Activated CD4-positive, alpha-beta T cell treated with anti-CD3 and anti-CD28 coated beads, Interleukin-2, amount 10 ng/mL, durations not matched to agents 7 days and 5 days (primary cell): ENCODE measurements around the gene ANKK1. TPM values are rescaled to one million over a fixed set of nuclear protein-coding genes. Genes with fewer than 3 reads are reported as not detected.

Experiments
- CTCF ChIA-PET: fragments of 350-600 bp; sonication (Branson Sonifier 250); formaldehyde crosslinking; loops from one replicate; lab custom pipeline; 2021; ENCODE audit warnings: antibody characterized with exemption; lab: Charles Lee
- POLR2A ChIA-PET: fragments of 350-600 bp; sonication (Branson Sonifier 250); formaldehyde crosslinking; loops from one replicate; lab custom pipeline; 2021; ENCODE audit warnings: antibody characterized with exemption; lab: Charles Lee
- DNase-seq: peaks from one replicate; pipeline ENCODE4 v3.0.0-alpha.2; 2020
- H3K27ac Mint-ChIP-seq: one replicate; pipeline ENCODE4 v1.8.0; 2021; ENCODE audit warnings: mild to moderate bottlenecking, moderate library complexity, mixed read lengths
- H3K27me3 Mint-ChIP-seq: one replicate; pipeline ENCODE4 v1.8.0; 2021; ENCODE audit warnings: mixed read lengths
- H3K36me3 Mint-ChIP-seq: one replicate; pipeline ENCODE4 v1.8.0; 2021; ENCODE audit warnings: low read depth, mixed read lengths
- H3K4me1 Mint-ChIP-seq: one replicate; pipeline ENCODE4 v1.8.0; 2021; ENCODE audit warnings: mixed read lengths
- H3K4me3 Mint-ChIP-seq: one replicate; pipeline ENCODE4 v1.8.0; 2021; ENCODE audit warnings: mild to moderate bottlenecking, moderate library complexity, mixed read lengths
- H3K9me3 Mint-ChIP-seq: one replicate; pipeline ENCODE4 v1.8.0; 2021; ENCODE audit warnings: mixed read lengths
- total RNA-seq, 2 experiments: library from RNA; stranded (reverse); gene quantifications; one replicate each; pipeline ENCODE4 v1.2.3, GENCODE V29; 2021

ANKK1 gene, protein sequence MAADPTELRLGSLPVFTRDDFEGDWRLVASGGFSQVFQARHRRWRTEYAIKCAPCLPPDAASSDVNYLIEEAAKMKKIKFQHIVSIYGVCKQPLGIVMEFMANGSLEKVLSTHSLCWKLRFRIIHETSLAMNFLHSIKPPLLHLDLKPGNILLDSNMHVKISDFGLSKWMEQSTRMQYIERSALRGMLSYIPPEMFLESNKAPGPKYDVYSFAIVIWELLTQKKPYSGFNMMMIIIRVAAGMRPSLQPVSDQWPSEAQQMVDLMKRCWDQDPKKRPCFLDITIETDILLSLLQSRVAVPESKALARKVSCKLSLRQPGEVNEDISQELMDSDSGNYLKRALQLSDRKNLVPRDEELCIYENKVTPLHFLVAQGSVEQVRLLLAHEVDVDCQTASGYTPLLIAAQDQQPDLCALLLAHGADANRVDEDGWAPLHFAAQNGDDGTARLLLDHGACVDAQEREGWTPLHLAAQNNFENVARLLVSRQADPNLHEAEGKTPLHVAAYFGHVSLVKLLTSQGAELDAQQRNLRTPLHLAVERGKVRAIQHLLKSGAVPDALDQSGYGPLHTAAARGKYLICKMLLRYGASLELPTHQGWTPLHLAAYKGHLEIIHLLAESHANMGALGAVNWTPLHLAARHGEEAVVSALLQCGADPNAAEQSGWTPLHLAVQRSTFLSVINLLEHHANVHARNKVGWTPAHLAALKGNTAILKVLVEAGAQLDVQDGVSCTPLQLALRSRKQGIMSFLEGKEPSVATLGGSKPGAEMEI
- under 1 TPM in 1 of 2 experiments, not detected in 1; 0.15 TPM for total RNA-seq

DNA sequence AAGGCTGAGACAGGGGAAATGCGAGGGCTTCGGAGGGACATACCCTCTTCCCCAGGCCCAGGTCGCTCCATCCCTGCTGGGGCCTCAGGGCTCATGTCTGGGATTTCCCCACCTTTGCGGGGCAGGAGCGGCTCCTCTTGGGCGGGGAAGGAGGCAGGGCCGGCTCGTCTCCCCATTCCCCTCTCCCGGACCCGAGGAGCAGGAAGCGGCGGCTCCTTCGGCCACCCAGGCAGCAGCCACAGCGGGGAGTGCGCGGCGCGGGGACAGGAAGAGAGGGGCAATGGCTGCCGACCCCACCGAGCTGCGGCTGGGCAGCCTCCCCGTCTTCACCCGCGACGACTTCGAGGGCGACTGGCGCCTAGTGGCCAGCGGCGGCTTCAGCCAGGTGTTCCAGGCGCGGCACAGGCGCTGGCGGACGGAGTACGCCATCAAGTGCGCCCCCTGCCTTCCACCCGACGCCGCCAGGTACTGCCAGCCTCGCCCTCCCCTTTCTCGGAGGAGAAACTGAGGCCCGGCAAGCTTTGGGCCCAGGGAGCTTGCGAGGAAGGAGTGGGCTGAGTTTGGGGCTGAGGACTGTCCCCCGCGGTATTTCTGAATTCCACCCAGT, at the start of gene ANKK1:
TSS of gene ANKK1 (plus strand) at position 175 of the 607 bp plus-strand sequence. CDS start at position 281, 106 bp downstream.
- ChIA-PET POLR2A (no interaction called here), CTCF (no interaction called here)
- Mint-ChIP-seq H3K4me1 (no peaks in the 10 kb centered on the region), H3K27me3 (peaks cover 2% of the 10 kb centered on the region), H3K27ac (no peak within 1 kb of the TSS), H3K36me3 (no peaks in the 10 kb centered on the region), H3K4me3 (no peak within 1 kb of the TSS), H3K9me3 (no peaks in the 10 kb centered on the region)
- no peak for DNase-seq

DNA sequence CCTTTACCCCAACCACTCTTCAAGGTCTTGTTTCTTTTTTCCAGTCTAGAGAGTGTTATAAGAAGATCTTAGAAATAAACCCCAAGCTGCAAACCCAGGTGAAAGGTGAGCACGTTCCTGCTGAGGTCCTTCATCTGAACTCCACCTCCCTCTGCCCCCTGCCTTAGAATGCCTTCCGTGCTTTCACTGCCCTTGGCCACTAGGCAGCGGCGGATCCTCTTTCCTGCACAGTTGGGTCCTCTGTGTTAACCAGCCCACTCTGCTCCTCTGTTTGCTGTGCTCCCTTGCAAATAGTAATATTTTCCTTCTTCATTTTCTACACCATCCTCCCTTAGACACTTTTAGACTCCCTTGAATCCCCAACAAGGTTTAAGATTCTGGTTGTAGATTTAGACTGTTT, 48.8 kb upstream of the ANKK1 start:
- CTCF ChIA-PET: interaction anchor here (0.6 kb wide), 1 partner anchor 200 kb away, joined by 3 read pairs; no protein-coding TSS in a partner anchor
- Mint-ChIP-seq H3K9me3 (no peaks in the 10 kb centered on the region), H3K27me3 (no peaks in the 10 kb centered on the region), H3K36me3 (peaks cover 15% of the 10 kb centered on the region), H3K27ac (no peak overlapping the region), H3K4me1 (no peaks in the 10 kb centered on the region), H3K4me3 (no peak overlapping the region)
- POLR2A ChIA-PET: no interaction called here
- DNase-seq: no peak

DNA sequence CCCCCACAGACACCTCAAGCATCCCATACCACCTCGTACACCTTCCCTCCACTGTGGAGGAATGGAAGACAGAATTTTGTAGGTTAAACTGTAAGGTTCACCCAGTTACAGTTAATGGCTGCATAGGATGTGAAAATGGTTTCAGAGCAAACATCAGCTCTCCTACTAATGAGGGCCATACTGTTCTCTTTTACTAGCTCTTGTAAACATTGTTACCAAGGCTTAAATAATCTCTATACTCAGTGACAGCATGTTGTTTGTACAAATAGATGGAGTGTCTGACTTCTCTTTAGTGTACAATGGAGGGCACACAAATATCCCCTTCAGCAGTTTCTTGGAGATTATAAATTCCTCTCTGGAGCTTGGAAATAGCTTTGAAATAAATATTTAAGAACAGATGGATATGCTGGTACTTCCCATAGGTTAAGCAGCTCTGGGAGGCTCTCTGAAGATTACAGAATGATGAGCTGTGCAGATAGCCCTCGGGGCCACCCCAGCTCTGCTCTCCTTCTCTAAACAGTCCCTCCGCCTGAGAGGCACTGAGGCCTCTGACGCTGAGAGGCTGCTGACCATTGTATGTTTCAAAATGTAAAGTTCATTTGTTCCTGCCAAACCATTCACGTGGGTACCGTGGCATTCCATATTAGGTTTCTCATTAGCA, 47.5 kb upstream of the ANKK1 start:
- CTCF ChIA-PET: interaction anchor here (1.5 kb wide), 1 partner anchor 15 kb away, joined by 3 read pairs; no protein-coding TSS in a partner anchor
- POLR2A ChIA-PET: interaction anchor here (0.6 kb wide), 1 partner anchor 1455 kb away, joined by 4 read pairs; no protein-coding TSS in a partner anchor
- Mint-ChIP-seq H3K27me3 (no peaks in the 10 kb centered on the region), H3K4me3 (no peak overlapping the region), H3K36me3 (peaks cover 15% of the 10 kb centered on the region), H3K9me3 (no peaks in the 10 kb centered on the region), H3K4me1 (no peaks in the 10 kb centered on the region), H3K27ac (no peak overlapping the region)
- no peak for DNase-seq

DNA sequence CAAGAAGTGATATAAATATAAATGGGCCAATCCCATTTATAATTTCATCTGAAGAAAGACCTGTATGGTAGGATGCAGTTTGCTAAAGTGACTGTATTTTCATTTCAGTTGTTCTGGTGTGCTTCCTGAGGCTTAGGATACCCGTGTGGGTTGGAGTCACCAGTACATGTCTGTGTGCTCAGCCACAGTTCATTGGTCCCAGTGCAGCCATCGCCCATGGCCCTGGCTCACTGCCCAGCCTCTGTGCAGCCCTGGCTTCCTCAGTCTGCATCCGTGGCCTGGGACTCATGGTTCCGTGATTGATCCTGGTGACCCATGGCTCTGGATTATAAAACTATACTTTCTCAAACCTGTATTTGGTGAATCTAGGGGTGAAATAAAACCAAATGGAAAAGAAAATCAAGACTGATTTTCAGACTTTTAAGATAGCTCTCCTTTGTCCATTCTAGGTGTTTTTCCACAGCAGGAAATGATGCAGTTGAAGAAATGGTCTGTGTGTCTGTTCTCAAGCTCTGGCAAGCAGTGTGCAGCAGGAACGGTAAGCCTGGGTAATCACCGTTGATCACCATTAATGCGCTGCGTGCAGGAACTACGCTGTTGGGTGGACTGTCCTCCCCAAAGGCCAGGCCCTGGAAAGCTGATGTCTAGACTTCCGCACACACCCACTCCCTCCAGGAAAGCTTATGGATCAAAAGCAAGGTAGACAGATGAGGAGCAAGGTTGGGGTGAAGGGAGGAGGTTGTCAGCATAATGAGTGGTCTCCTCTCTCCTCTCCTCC, 46.0 kb upstream of the ANKK1 start:
- no peaks in the 10 kb centered on the region for H3K4me1 Mint-ChIP-seq
- H3K27me3 Mint-ChIP-seq: no peaks in the 10 kb centered on the region
- CTCF ChIA-PET: no interaction called here
- DNase-seq: no peak
- H3K9me3 Mint-ChIP-seq: no peaks in the 10 kb centered on the region
- POLR2A ChIA-PET: no interaction called here
- H3K36me3 Mint-ChIP-seq: peaks cover 6% of the 10 kb centered on the region
- H3K27ac Mint-ChIP-seq: no peak overlapping the region
- no peak overlapping the region for H3K4me3 Mint-ChIP-seq

DNA sequence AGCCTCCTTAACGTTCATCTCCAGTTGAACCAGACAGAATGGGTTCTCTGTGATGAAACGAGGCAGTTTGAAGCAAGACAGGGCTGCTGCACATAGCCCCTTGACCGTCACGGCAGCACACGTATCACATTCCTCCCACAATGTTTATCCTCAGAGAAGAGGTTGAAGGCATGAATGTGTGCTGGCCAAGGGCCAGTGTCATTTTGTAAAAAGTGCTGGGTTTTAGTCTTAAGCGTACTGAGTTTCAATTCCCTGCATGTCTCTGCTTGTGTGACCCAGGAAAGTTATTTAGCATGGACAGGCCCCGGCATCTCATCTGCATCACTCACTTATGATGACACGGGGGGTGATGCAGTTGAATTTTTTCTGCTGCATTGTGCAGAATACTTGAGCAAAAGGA, 41.6 kb upstream of the ANKK1 start:
- H3K4me3 Mint-ChIP-seq: no peak overlapping the region
- no peaks in the 10 kb centered on the region for H3K36me3 Mint-ChIP-seq
- no peaks in the 10 kb centered on the region for H3K9me3 Mint-ChIP-seq
- H3K4me1 Mint-ChIP-seq: no peaks in the 10 kb centered on the region
- DNase-seq: no peak
- no peaks in the 10 kb centered on the region for H3K27me3 Mint-ChIP-seq
- CTCF ChIA-PET: no interaction called here
- POLR2A ChIA-PET: no interaction called here
- H3K27ac Mint-ChIP-seq: no peak overlapping the region

DNA sequence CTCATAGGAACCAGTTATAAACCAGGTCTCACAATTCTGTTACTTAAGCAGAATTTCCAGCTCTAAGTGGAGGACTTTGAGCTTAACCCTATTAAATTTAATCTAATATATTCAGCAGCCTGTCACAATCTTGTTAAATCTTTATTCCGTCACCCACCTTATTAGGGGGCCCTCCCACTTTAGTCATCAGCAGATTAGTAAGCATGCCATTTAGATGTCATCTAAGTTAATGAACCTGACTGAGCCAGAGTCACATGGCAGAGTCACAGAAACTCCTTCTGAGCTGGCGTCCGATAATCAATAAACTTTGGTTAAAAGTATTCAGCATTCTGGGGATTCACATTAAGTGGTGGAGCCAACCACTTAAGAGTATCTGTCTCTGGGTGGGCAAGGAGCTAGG, 38.1 kb upstream of the ANKK1 start:
- peaks cover 5% of the 10 kb centered on the region for H3K9me3 Mint-ChIP-seq
- H3K4me1 Mint-ChIP-seq: no peaks in the 10 kb centered on the region
- DNase-seq: no peak
- H3K4me3 Mint-ChIP-seq: no peak overlapping the region
- H3K27me3 Mint-ChIP-seq: no peaks in the 10 kb centered on the region
- POLR2A ChIA-PET: interaction anchor here (0.6 kb wide), 1 partner anchor 1069 kb away, joined by 3 read pairs; no protein-coding TSS in a partner anchor
- CTCF ChIA-PET: interaction anchor here (0.6 kb wide), 1 partner anchor 1196 kb away, joined by 3 read pairs; no protein-coding TSS in a partner anchor
- no peak overlapping the region for H3K27ac Mint-ChIP-seq
- peaks cover 13% of the 10 kb centered on the region for H3K36me3 Mint-ChIP-seq

DNA sequence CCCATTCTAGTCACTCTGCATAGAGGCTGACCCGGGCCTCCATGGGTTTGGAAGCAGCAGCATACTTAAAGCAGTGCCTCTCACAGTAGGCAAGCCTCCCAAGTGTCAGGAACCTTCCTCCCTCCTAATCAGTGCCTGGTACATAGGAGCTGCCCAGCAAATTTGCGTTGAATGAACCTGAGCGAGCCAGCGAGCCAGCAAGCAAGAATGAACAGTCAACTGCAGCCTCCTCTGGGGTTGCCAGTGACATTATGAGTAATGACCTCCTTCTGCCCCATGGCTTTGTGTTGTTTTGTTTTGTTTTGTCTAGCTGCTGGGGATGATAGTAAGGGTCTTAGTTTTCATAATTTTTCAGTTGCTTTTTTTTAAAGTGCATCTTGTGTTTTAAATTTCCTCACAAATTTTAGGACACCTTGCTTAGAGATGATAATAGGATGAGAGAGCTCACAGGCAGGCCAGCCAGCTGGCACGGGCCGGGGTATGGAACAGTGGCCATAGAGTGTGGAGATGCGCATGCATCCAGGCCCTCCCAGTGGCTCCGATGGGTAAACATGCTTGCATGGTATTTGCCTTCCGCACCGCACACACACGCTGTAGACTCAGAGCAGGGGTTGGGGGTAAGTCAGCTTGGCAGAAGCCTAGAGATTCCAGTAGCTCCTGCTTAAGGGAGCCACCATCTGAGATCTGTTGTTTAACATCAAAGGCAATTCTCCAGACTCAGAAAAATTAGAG, 37.1 kb upstream of the ANKK1 start:
- CTCF ChIA-PET: no interaction called here
- no peak overlapping the region for H3K4me3 Mint-ChIP-seq
- H3K36me3 Mint-ChIP-seq: peaks cover 21% of the 10 kb centered on the region

DNA sequence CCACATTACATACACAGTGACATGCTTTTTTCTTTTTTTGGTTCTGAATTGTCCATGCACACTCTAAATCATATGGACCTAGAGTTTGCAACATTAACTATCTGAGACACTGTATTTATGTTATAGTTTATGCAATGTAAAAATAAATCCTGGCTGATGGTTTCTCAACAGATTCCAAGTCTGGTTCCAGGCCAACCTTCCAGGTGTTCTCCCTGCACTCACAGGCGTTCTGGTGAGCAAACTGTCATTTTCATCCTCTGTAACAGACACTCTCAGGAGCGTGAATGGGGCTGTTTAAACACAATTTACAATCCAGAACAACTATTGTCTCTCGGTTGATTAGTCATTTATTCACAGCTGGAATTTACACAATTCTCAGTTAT, 36.5 kb upstream of the ANKK1 start:
- H3K4me1 Mint-ChIP-seq: no peaks in the 10 kb centered on the region
- H3K36me3 Mint-ChIP-seq: peaks cover 26% of the 10 kb centered on the region
- no peak for DNase-seq
- ChIA-PET CTCF (no interaction called here), POLR2A (no interaction called here)
- H3K4me3 Mint-ChIP-seq: no peak overlapping the region
- H3K27me3 Mint-ChIP-seq: no peaks in the 10 kb centered on the region
- peaks cover 10% of the 10 kb centered on the region for H3K9me3 Mint-ChIP-seq
- H3K27ac Mint-ChIP-seq: no peak overlapping the region

More for the DNA sequence above, 37.1 kb upstream of the ANKK1 start:
- POLR2A ChIA-PET: no interaction called here
- no peaks in the 10 kb centered on the region for H3K27me3 Mint-ChIP-seq
- DNase-seq: no peak
- no peaks in the 10 kb centered on the region for H3K4me1 Mint-ChIP-seq
- H3K27ac Mint-ChIP-seq: no peak overlapping the region
- H3K9me3 Mint-ChIP-seq: peaks cover 6% of the 10 kb centered on the region

DNA sequence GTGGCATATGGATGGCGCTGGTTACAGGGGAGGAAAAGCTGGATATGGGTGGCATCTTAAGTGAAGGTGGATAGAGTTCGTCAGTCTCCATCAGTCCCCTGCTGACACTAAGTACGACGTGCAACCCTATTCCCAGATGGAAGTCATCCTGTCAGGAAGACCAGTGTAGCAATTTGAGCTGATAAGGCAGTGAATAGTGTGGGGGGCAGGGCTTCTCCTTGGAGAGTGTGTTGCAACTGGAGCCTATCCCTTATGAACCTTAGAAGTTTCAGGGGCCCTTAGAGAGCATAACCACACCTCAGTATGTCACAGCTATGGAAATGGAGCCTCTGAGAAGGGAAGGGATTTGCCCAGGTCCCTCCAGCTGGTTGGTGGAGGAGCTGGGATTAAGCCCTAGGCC, 36.1 kb upstream of the ANKK1 start:
- peaks cover 14% of the 10 kb centered on the region for H3K9me3 Mint-ChIP-seq
- H3K4me3 Mint-ChIP-seq: no peak overlapping the region
- DNase-seq: no peak
- H3K36me3 Mint-ChIP-seq: peaks cover 30% of the 10 kb centered on the region
- ChIA-PET POLR2A (no interaction called here), CTCF (no interaction called here)
- no peaks in the 10 kb centered on the region for H3K4me1 Mint-ChIP-seq
- no peaks in the 10 kb centered on the region for H3K27me3 Mint-ChIP-seq
- no peak overlapping the region for H3K27ac Mint-ChIP-seq

DNA sequence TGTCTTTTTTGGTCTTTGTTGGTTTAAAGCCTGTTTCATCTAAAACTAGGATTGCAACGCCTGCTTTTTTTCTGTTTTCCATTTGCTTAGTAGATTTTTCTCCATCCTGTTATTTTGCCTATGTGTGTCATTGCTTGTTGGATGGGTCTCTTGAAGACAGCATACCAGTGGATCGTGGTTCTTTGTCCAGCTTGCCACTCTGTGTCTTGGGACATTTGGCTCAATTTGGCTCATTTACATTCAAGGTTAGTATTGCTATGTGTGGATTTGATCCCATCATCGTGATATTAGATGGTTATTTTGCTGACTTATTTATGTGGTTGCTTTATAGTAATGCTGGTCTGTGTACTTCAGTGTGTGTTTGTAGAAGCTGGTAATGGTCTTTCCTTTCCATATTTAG, 31.4 kb upstream of the ANKK1 start:
- Mint-ChIP-seq H3K36me3 (peaks cover 57% of the 10 kb centered on the region), H3K9me3 (peaks cover 17% of the 10 kb centered on the region), H3K4me3 (no peak overlapping the region), H3K4me1 (no peaks in the 10 kb centered on the region), H3K27me3 (no peaks in the 10 kb centered on the region), H3K27ac (no peak overlapping the region)
- ChIA-PET POLR2A (no interaction called here), CTCF (no interaction called here)
- no peak for DNase-seq

DNA sequence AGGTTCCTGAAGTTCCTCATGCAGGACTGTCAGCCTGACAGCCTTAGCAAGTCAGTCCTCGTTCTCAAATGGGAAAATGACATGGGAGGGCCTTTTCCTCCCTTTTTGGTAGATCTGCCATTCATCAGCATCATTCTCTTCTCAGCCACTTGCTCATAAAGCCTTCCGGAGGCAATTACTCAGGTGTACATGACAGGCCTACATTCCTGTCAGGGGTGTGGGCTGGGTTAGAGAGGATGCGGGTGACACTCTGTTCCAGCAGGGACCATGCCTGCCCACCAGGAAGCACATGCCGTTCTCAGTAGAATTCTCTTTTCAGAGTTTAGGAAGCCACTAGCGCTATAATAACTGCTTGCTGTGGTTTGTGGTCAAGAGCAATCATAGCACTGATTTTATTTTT, 24.2 kb upstream of the ANKK1 start:
- POLR2A ChIA-PET: no interaction called here
- Mint-ChIP-seq H3K4me3 (no peak overlapping the region), H3K9me3 (no peaks in the 10 kb centered on the region), H3K36me3 (peaks cover 13% of the 10 kb centered on the region), H3K27ac (no peak overlapping the region), H3K4me1 (peaks cover 23% of the 10 kb centered on the region), H3K27me3 (no peaks in the 10 kb centered on the region)
- CTCF ChIA-PET: no interaction called here
- no peak for DNase-seq
